HUES6 (cell line): ENCODE measurements around the gene CALM1.

Source experiments
- H3K27ac ChIP-seq: 2 replicates; pipeline ENCODE4 v1.7.0; 2013; ENCODE audit warnings: low read depth, mild to moderate bottlenecking, low read length, inconsistent platforms
- H3K27me3 ChIP-seq: 2 replicates; pipeline ENCODE4 v1.6.1; 2013; ENCODE audit warnings: low read length; ENCODE audit not compliant: control insufficient read depth, insufficient read depth
- H3K36me3 ChIP-seq: 2 replicates; pipeline ENCODE4 v1.6.1; 2013; ENCODE audit warnings: low read length; ENCODE audit not compliant: control insufficient read depth, insufficient read depth
- H3K4me1 ChIP-seq: 2 replicates; pipeline ENCODE4 v1.6.1; 2013; ENCODE audit warnings: low read length; ENCODE audit not compliant: control insufficient read depth, insufficient read depth
- H3K4me3 ChIP-seq: 2 replicates; pipeline ENCODE4 v1.5.1; 2013; ENCODE audit warnings: low read depth, low read length
- H3K9ac ChIP-seq: one replicate; pipeline ENCODE4 v1.6.1; 2013; ENCODE audit warnings: mild to moderate bottlenecking, low read length
- H3K9me3 ChIP-seq: 2 replicates; pipeline ENCODE4 v1.6.1; 2013; ENCODE audit warnings: low read depth, low read length; ENCODE audit not compliant: control insufficient read depth, insufficient read depth

The CALM1 gene

GRCh38 chr14:90396341-90397339 lies at the start of gene CALM1:
CALM1 (plus strand) TSS chr14:90397029; CDS start chr14:90397231, 202 bp downstream.
- Histone ChIP-seq H3K9me3 (no peaks in the 10 kb centered on the region), H3K9ac (peak within 1 kb of the TSS; percentile 90), H3K4me3 (peak within 1 kb of the TSS; percentile 97), H3K36me3 (peaks cover 11% of the 10 kb centered on the region), H3K27me3 (no peaks in the 10 kb centered on the region; the same call in 1 of the 2 replicates), H3K4me1 (peaks cover 9% of the 10 kb centered on the region; the same call in 1 of the 2 replicates), H3K27ac (no peak within 1 kb of the TSS)

GRCh38 chr14:90348270-90348669 lies 48.6 kb upstream of the CALM1 start:
- Histone ChIP-seq H3K27ac (no peak overlapping the region), H3K27me3 (no peaks in the 10 kb centered on the region), H3K4me3 (no peak overlapping the region)

GRCh38 chr14:90349739-90350138 lies 47.1 kb upstream of the CALM1 start:
- H3K4me1 ChIP-seq = peaks cover 11% of the 10 kb centered on the region; the same call in 1 of the 2 replicates
- no peak overlapping the region for H3K4me3 ChIP-seq
- H3K9me3 ChIP-seq = 0 out of 2 replicates have a peak, but pooled peaks cover 2% of the 10 kb centered on the region

More at GRCh38 chr14:90348270-90348669, 48.6 kb upstream of the CALM1 start:
- 0 out of 2 replicates have a peak, but pooled peaks cover 2% of the 10 kb centered on the region for H3K9me3 ChIP-seq
- H3K4me1 ChIP-seq = peaks cover 17% of the 10 kb centered on the region; the same call in 1 of the 2 replicates
- no peaks in the 10 kb centered on the region for H3K36me3 ChIP-seq
- no peak overlapping the region for H3K9ac ChIP-seq

GRCh38 chr14:90354551-90355298 lies 42.1 kb upstream of the CALM1 start:
- H3K9ac ChIP-seq = no peak overlapping the region
- H3K27ac ChIP-seq = no peak overlapping the region
- H3K4me1 ChIP-seq = 0 out of 2 replicates have a peak, but pooled peaks cover 3% of the 10 kb centered on the region
- 0 out of 2 replicates have a peak, but pooled peaks cover 2% of the 10 kb centered on the region for H3K9me3 ChIP-seq
- no peak overlapping the region for H3K4me3 ChIP-seq
- H3K36me3 ChIP-seq = no peaks in the 10 kb centered on the region
- H3K27me3 ChIP-seq = no peaks in the 10 kb centered on the region

More at GRCh38 chr14:90349739-90350138, 47.1 kb upstream of the CALM1 start:
- Histone ChIP-seq H3K9ac (no peak overlapping the region), H3K36me3 (no peaks in the 10 kb centered on the region), H3K27ac (no peak overlapping the region), H3K27me3 (no peaks in the 10 kb centered on the region)

GRCh38 chr14:90355540-90356518 lies 41.0 kb upstream of the CALM1 start:
- no peaks in the 10 kb centered on the region for H3K27me3 ChIP-seq
- no peaks in the 10 kb centered on the region for H3K4me1 ChIP-seq
- no peak overlapping the region for H3K9ac ChIP-seq

GRCh38 chr14:90356925-90357324 lies 39.9 kb upstream of the CALM1 start:
- H3K9ac ChIP-seq = no peak overlapping the region
- H3K36me3 ChIP-seq = no peaks in the 10 kb centered on the region
- H3K4me1 ChIP-seq = no peaks in the 10 kb centered on the region
- H3K4me3 ChIP-seq = no peak overlapping the region
- no peak overlapping the region for H3K27ac ChIP-seq
- H3K9me3 ChIP-seq = 0 out of 2 replicates have a peak, but pooled peaks cover 2% of the 10 kb centered on the region
- H3K27me3 ChIP-seq = no peaks in the 10 kb centered on the region

More at GRCh38 chr14:90355540-90356518, 41.0 kb upstream of the CALM1 start:
- Histone ChIP-seq H3K36me3 (no peaks in the 10 kb centered on the region), H3K4me3 (no peak overlapping the region), H3K27ac (no peak overlapping the region), H3K9me3 (0 out of 2 replicates have a peak, but pooled peaks cover 2% of the 10 kb centered on the region)

- no peaks in the 10 kb centered on the region for H3K9me3 ChIP-seq
- H3K4me3 ChIP-seq = no peak overlapping the region
- H3K27me3 ChIP-seq = no peaks in the 10 kb centered on the region
- no peak overlapping the region for H3K9ac ChIP-seq
- no peaks in the 10 kb centered on the region for H3K36me3 ChIP-seq
- H3K27ac ChIP-seq = no peak overlapping the region
- H3K4me1 ChIP-seq = no peaks in the 10 kb centered on the region
Observed at GRCh38 chr14:90358359-90358758, 38.5 kb upstream of the CALM1 start.

- no peaks in the 10 kb centered on the region for H3K9me3 ChIP-seq
Observed at GRCh38 chr14:90361865-90362557, 34.8 kb upstream of the CALM1 start.

GRCh38 chr14:90362558-90362896 lies 34.3 kb upstream of the CALM1 start:
- Histone ChIP-seq H3K9me3 (no peaks in the 10 kb centered on the region), H3K9ac (no peak overlapping the region), H3K36me3 (no peaks in the 10 kb centered on the region), H3K4me3 (no peak overlapping the region), H3K27me3 (no peaks in the 10 kb centered on the region), H3K27ac (no peak overlapping the region), H3K4me1 (no peaks in the 10 kb centered on the region)

More at GRCh38 chr14:90361865-90362557, 34.8 kb upstream of the CALM1 start:
- Histone ChIP-seq H3K27me3 (no peaks in the 10 kb centered on the region), H3K4me1 (no peaks in the 10 kb centered on the region), H3K4me3 (no peak overlapping the region), H3K9ac (no peak overlapping the region), H3K27ac (no peak overlapping the region), H3K36me3 (no peaks in the 10 kb centered on the region)
